ENCODE data around the gene FERMT3.

Gene FERMT3

DNA sequence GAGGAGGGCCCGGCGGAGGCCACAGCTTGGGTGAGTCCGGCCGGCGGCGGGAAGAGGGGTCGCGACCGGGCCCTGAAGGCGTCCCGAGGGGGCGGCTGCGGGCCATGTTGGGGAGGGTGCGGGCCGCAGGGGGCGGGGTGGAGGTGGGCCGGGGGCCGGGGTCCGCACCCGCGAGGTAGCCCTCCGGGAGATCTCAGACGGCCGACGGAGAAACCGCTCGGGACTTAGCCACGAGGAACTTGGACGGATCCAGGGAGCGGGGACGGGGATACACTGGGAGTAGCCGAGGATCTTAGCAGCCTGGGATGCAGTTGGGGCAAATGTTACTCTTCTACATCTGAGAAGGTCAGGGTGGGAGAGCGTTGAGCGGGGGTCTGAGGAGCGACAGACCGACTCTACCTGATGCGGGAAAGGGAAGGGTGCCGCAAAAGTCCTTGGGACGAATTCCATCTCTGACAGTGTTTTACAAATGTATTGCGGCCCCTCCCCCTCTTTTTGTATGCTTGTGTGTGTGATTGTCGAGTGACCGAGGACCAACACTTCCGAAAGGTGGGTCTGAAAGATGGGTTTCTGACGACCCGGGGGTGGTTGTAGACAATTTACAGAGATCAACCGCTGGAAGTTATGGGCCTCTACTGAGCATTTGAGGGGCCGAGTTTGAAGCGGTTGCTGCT lies 19.9 kb upstream of the FERMT3 start:
- no peak for DNase-seq (ENCODE audit: low spot score)

DNA sequence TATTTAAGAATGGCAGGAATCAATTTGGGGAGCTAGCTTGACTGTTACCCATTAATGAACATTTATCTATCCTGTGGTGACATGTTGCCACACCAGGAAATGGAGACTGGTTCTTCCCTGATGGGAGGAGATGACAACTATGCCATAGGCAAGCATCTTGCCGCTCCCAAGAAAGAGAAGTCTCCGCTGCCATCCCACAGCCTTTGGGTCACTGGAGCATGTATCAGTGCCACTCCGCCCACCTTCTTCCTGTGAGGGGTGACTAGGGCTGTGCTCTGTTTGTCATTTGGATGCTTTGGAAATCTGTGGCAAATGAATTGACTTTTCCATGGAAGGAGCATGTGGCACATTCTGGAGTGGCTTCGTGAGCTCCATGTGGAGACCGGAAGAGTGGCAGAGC lies 14.1 kb upstream of the FERMT3 start:
- DNase-seq (ENCODE audit: low spot score), result no peak

DNA sequence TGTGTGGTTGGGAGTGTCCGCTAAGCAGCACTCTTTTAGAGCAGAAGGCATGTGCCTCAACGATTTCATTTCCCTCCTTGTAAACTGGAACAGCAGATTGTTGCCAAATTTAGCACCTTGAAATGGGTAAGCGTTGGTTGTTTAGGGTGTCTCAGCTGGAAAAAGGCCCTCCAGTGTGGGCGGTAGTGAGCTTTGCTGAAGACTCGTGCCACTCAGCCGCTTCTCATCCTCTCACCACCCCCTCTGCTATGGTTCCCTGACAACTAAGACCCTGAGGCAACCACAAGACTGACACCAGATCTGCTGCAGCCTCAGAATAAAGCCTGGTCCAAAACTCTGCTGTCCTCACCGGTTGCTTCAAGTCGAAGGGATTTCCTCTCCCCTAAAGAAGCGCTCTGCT lies 9.9 kb upstream of the FERMT3 start:
- no peak for DNase-seq (ENCODE audit: low spot score)

DNA sequence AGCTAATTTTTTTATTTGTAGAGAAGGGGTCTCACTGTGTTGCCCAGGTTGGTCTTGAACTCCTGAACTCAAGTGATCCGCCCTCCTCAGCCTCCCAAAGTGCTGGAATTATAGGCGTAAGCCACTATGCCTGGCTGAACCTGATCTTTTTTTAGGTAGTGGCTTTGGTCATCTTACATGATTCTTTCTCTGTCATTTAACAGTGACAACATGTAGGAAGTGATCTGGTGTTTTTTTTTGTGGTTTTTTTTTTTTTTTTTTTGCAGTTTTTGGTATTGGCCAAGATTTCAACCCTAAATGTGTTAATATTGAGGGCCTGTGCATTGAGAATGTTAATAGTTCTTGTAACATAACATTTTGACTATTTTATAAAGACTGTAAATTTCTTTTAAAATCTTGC lies 8.0 kb upstream of the FERMT3 start:
- no peak for DNase-seq (ENCODE audit: low spot score)

- DNase-seq (ENCODE audit: low spot score), result no peak
Measured at GRCh38 chr11:64201543-64201942, 5.0 kb upstream of the FERMT3 start.

DNA sequence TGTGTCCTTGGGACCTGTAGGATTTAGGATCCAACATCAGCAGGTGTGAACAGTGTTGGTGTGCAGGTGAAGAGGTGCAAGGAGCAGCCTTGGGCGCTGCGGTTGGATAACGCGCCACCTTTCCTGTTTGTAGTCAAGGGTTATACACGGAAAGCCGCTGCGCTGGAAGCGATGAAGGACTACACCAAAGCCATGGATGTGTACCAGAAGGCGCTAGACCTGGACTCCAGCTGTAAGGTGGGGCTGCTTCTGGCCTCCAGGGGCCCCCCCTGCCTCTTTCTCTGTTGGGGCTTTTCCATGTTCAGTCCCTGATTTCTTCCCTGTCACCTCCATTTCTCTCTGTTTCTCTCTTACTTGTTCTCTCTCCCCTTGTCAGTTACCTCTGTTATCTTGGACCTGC lies 3.5 kb upstream of the FERMT3 start:
- no peak for DNase-seq (ENCODE audit: low spot score)

DNA sequence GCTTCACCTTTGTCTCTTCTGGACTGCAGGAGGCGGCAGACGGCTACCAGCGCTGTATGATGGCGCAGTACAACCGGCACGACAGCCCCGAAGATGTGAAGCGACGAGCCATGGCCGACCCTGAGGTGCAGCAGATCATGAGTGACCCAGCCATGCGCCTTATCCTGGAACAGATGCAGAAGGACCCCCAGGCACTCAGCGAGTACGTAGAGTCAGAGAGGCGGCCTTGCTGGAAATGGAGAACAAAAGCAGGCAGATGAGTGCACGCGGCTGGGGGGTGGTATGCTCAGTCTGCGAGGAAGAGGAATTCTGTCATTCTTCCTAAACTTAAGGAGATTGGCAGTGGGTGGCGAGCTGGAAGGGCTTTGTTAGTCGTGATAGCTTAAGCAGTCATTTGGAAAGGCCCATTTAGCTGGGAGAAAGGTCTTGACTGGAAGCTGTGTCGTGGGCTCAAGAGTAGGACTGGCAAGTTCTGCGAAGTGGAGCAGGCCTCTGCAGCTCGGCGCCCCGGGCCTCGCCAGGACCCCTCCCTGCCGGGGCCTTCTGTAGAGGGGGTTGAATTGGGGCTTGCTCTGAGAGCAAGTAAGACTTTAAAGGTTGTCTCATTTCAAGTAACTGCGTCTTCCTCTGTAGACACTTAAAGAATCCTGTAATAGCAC lies 3.0 kb upstream of the FERMT3 start:
- no peak for DNase-seq (ENCODE audit: low spot score)

DNA sequence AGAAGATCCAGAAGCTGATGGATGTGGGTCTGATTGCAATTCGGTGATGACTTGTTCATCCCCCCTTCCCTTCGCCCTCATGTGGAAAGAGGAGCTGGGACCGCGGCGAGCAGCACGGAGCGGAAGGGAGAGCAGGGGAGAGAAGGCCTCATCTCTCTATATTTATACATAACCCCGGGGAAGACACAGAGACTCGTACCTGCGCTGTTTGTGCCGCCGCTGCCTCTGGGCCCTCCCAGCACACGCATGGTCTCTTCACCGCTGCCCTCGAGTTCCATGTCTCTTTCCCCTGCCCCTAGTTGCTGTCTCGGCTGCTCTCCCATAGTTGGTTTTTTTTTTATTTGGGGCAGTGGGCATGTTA lies 2.5 kb upstream of the FERMT3 start:
- no peak for DNase-seq (ENCODE audit: low spot score)

- peak; percentile 80 for DNase-seq (ENCODE audit: low spot score)
Measured at GRCh38 chr11:64204464-64204989, 2.0 kb upstream of the FERMT3 start.

- no peak for DNase-seq (ENCODE audit: low spot score)
Measured at GRCh38 chr11:64207256-64208085, 950 bp downstream of the FERMT3 start.

GRCh38 chr11:64208086-64208795 lies 1.7 kb downstream of the FERMT3 start:
- no peak for DNase-seq (ENCODE audit: low spot score)

DNA sequence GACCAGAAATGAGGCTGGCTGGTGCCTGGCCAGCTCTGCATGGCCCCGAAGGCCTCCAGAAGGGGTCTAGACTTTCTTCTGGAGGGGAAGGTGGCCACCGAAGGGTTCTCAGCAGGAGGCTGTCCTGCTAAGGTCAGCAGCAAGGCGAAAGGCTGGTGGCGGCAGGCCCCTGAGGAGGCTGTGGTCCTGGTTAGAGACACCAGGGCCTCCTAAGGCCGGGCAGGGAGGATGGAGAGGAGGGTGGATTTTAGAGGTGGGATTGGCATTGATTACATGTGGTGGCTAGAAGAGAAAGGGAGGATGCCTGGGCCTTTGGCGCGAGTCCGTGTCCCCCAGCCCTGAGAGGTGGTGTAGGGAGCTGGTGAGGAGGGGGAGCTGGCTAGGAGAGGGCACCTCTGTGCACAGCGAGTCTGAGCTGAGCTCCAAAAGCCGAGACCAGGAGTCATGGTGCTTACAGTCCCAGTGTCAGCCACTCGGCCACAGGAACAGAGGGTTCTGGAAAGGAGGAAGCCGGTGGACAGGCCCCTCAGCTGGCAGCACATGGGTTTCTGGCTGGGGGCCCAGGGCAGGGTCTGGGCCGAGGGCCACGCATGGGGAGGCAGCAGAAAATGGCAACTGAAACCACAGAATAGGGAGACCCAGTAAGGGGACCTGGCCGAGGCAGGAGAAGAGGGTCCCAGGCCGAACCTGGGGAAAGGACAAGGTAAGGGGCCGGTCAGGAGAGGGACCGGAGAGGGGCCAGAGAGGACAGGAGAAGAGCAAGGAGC lies 2.5 kb downstream of the FERMT3 start:
- DNase-seq (ENCODE audit: low spot score), result no peak

- no peak for DNase-seq (ENCODE audit: low spot score)
Measured at GRCh38 chr11:64209563-64209843, 3.0 kb downstream of the FERMT3 start.

DNA sequence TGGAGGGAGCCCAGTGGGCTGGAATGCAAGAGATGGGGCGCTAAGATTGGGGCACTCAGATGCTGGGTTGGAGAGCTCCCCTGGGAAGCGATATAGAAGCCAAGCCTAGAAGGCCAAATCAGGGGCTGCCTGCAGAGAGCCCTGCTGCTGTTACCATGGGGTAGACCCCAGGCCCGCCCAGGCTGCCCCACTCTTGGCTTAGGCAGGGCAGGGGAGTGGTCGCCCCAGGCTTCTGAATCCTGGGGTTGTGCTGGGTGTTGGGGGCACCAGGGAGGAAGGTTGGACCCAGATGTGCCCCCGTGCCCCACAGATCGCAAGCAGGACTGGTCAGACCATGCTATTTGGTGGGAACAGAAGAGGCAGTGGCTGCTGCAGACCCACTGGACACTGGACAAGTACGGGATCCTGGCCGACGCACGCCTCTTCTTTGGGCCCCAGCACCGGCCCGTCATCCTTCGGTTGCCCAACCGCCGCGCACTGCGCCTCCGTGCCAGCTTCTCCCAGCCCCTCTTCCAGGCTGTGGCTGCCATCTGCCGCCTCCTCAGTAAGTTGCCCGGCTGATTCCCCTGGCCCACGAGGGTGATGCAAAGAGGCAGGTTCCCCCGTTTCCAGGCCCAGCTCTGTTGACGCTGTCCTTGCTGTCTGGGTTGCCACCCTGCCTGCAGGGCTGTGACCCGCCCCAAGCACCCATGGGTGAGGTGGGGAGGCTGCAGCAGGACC lies 3.9 kb downstream of the FERMT3 start:
- no peak for DNase-seq (ENCODE audit: low spot score)

GRCh38 chr11:64211181-64211872 lies 4.8 kb downstream of the FERMT3 start:
- DNase-seq (ENCODE audit: low spot score), result no peak

DNA sequence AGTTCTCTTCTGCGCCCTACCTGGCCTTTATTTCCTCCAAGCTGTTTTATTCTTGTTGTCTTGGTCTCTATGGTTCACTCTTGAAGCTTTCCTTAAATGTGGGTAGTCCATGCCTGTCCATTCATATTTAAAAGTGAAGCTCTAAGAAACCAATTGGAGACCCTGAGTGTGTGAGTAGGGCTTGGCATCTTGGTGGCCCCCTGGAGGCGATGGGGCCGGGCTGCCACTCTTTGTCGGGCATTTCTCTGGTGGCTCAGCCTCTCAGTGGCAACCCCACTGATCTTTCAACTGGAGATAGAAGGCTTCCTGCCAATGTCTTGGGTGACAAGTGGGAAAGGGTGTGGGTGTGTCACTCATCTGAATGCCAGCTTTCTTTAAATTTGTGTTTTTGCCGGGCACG lies 10.4 kb downstream of the FERMT3 start:
- no peak for DNase-seq (ENCODE audit: low spot score)

DNA sequence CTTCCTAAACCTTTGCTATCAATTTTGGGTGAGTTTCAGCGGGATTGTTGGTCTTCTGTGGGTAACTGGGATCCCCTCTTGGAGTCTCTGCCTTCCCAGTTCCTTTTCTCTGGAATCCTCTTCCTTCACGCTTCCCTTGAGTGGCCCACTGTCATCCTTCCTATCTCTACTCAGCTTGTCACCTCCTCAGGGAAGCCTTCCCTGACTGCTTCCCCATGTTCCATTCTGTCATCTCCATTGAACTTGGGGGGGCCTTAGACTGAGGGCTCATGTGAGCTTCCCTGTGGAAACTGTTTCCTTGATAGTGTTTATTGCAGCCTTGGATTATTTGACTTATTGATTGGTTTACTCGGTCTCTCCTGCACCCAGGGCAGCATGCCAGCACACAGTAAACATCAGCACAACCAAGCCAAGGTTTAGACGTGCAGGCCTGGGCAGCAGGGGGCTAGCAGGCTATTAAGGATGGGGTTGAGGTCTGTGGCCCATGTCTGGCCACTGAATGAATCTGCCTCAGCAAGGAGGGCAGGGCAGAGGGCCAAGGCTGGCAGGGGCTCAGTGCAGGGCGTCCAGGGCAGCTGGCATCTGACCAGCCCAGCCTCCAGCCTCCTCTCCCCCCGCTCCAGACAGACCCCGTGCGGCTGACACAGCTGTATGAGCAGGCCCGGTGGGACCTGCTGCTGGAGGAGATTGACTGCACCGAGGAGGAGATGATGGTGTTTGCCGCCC lies 12.3 kb downstream of the FERMT3 start:
- DNase-seq (ENCODE audit: low spot score), result no peak

- DNase-seq (ENCODE audit: low spot score), result no peak
Measured at GRCh38 chr11:64219354-64219684, 12.8 kb downstream of the FERMT3 start.

DNA sequence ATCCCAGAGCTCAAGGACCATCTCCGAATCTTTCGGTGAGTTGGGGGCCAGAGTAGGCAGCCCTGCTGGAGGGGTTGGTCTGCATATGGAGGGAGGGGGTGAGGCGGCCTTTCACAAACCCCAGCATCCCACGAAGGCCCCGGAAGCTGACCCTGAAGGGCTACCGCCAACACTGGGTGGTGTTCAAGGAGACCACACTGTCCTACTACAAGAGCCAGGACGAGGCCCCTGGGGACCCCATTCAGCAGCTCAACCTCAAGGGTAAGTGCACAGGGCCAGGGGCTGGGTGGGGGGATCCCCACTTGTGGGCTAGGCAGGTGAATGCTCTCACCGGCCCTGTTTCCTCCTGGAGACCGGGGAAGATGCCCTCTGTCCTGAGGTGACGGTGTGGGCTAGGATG lies 13.2 kb downstream of the FERMT3 start:
- DNase-seq (ENCODE audit: low spot score), result no peak

DNA sequence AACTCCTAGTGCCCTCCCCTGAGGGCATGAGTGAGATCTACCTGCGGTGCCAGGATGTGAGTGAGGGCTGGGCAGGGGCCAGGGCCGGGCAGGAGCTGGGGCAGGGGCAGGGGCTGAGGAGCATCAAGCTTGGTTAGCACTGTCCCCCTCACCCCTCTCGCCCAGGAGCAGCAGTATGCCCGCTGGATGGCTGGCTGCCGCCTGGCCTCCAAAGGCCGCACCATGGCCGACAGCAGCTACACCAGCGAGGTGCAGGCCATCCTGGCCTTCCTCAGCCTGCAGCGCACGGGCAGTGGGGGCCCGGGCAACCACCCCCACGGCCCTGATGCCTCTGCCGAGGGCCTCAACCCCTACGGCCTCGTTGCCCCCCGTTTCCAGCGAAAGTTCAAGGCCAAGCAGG lies 13.8 kb downstream of the FERMT3 start:
- DNase-seq (ENCODE audit: low spot score), result no peak
